ENCODE data around the gene ENO3. TPM values are rescaled to one million over a fixed set of nuclear protein-coding genes. Genes with fewer than 3 reads are reported as not detected.

Gene ENO3

DNA sequence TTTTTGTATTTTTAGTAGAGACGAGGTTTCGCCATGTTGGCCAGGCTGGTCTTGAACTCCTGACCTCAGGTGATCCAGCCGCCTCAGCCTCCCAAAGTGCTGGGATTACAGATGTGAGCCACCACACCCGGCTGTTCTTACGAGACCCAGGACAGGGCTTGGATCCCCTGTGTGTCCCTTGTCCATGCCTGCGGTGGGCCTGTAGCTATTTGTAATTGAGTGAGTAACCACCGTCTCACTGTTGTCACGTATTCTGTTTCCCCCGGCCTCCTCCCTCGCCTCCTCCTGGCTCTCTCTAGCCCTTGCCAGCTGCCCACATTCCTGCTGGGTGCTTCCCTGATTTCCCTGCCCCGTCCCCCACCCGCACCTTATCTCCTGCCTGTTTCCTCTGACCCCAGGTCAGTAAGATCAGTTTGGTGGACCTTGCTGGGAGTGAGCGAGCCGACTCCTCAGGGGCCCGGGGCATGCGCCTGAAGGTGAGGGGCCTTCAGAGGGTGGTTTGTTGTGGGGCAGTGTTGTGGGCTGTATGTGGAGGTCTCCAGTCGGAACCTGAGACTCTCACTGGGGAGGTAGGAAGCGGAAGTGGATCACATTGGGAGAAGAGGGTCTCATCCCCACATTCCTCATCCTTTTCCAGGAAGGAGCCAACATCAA lies 52.4 kb downstream of the ENO3 start:
- Histone ChIP-seq H2BK120ac (ENCODE audit: low read depth, low read length) (no peak overlapping the region), H3K79me1 (ENCODE audit: low read length) (peaks cover 17% of the 10 kb centered on the region), H3K18ac (ENCODE audit: low read length) (no peak overlapping the region), H3K27me3 (ENCODE audit: insufficient read depth, low read length, poor library complexity) (no peaks in the 10 kb centered on the region), H3K23ac (ENCODE audit: low read length) (no peak overlapping the region), H3K79me2 (ENCODE audit: control insufficient read depth, insufficient read depth, low read length) (peaks cover 19% of the 10 kb centered on the region), H3K9ac (ENCODE audit: low read length) (no peak overlapping the region), H3K56ac (ENCODE audit: low read length) (no peak overlapping the region), H4K5ac (ENCODE audit: low read length) (no peak overlapping the region), H4K8ac (ENCODE audit: low read depth, low read length) (no peak overlapping the region), H3K36me3 (ENCODE audit: control insufficient read depth, insufficient read depth, low read length) (peaks cover 38% of the 10 kb centered on the region), H3K4ac (ENCODE audit: low read depth, low read length) (no peak overlapping the region), H2BK15ac (replicated peaks; ENCODE audit: low read depth) (no peak overlapping the region), H3K4me1 (ENCODE audit: control insufficient read depth, low read depth, low read length) (peaks cover 2% of the 10 kb centered on the region), H3K4me3 (ENCODE audit: low read length) (no peak overlapping the region), H3K27ac (ENCODE audit: low read depth, low read length) (no peak overlapping the region), H2BK5ac (ENCODE audit: low read length) (no peak overlapping the region), H2AK5ac (ENCODE audit: low read length) (no peak overlapping the region), H3K4me2 (ENCODE audit: low read length) (no peak overlapping the region)
- no CpG with 5 or more reads among the region's 18 CpGs for WGBS (ENCODE audit: extremely low coverage, insufficient coverage, low lambda C conversion rate)
- no peak for DNase-seq

Small RNAs within 50 kb of the gene (small RNA-seq; reads per million reads assigned to genes)
- gene MIR6864 (ENCODE audit: insufficient read depth) (not detected), gene MIR6865 (ENCODE audit: insufficient read depth) (not detected)

Measured in mesendoderm (in vitro differentiated cells).